ENCODE results near the gene IPO4.

DNA sequence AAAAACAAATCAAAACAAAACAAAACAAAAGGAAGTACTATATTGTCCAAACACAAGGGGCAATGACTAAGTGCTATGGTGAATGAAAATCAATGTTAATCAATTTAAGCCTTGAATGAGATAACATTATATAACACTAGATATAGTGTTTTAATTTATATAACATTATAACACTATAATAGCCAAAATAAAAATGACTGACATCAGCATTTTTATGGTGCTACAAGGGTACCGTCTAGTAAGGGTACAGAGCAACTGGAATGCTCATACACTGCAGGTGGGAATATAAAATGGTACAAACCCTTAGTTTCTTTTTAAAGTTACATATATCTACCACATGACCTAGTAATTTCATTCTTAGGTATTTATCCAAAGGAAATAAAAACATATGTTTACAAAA is 37.9 kb upstream of the IPO4 start:
- TF ChIP-seq CTCF (IDR thresholded peaks at IDR 0.05; ENCODE audit: low read length): no peak
- TF ChIP-seq EZH2phosphoT487 (IDR thresholded peaks at IDR 0.05; ENCODE audit: low read length): no peak
